ENCODE results near the gene ZNF865.
"Not testable (repeated sequence)": the region's sequence is repeated elsewhere in the genome, so short reads cannot be mapped to it uniquely, and the experiment has no call there.

Gene ZNF865

DNA sequence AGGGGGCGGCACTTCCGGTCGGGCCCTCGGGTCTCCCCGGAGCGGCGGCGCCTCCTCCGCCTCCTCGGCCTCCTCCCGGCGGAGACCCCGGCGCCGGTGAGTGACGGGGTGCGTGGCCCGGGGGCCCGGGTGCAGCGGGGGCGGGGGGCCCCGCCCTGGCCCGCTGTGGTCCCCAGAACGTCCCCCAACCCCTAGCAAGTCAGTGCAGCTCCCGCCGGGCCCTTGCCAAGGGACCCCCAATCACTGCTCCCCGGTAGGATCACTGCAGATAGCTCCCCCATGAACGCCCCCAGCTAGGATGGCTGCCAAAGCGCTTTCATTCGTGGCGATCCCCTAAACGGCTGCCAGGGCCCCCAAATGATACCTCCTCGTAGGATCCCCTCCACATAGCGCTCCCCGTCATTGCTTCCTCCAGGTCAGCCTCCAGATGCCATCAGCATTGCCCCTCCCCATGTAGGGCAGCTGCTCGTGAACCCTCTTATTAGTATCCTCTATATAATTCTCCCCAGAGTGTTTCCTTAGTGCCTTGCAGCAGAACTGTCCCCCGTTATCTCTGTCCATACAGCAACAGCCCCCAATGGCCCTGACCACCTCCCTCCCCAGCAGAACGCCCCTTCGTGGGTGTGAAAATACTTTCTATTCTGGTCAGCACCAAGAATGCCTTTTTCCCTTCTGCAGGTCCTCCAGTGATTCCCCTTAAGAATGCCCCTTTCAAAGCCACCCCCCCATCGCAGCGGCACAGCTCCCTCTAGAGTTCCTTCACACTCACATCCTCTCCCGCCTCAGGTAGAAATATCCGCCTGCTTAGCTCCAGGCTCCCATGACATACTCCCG is at the start of gene ZNF865:
ZNF865 (plus strand) TSS at position 11 of the 834 bp plus-strand sequence. CDS start 7,972 bp downstream, outside the sequence.
- peak; percentile 93 for DNase-seq

DNA sequence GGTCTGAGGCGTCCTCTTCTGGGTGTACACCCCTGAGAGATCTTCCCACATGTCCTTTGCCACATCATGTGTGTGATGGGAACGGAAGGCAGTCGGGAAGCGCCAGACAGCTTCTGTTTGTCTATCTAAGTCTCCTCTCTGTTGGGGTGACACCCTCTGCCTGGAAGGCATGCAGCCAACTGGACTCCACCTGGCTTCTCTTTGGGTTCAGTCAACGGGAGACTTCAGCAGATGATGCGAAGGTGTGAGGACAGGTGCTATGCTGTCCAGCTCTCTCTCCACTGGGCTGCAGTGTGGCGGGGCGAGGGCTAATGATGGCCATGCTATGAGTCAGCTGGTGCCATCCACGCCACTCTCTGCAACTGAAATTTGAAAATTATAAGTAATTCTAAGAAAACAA is 45.8 kb upstream of the ZNF865 start:
- DNase-seq = no peak

DNA sequence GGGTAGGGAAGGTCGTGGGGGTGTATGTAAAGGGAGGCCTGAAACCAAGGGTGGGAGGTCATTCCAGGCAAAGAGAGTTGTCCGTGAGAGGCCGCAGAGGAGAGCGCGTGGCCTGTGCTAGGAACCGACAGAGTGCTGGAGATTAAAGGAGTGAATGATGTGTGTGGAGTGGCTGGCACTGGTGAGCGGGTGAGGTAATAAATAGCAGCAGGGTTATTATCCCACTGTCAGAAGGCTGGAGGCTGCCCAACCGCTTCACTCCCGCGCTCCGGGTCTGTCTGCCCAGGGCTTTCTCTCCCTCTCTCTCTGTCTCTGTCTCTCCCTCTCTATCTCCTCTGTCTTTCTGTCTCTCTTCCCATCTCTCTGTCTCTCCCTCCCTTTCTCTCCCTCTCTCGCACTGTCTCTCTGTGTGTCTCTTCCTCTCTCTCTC is 42.2 kb upstream of the ZNF865 start:
- DNase-seq = peak; percentile 63

DNA sequence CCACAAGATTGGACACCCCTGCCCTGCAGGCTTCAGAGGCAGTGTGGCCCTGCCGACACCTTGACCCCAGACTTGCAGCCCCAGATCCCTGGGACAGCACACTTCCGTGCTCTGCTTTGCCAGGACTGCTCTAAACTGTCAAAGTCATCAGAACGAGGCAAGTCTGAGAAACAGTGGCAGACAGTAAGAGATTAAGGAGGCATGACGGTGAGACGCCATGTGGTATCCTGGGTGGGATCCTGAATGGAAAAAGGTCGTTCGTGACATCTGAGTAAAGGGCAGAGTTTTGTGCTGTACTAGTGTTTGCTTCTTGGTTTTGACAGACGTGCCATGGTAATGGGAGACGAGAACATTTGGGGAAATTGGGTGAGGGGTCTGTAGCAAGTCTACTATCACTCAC is 38.6 kb upstream of the ZNF865 start:
- DNase-seq = no peak

DNA sequence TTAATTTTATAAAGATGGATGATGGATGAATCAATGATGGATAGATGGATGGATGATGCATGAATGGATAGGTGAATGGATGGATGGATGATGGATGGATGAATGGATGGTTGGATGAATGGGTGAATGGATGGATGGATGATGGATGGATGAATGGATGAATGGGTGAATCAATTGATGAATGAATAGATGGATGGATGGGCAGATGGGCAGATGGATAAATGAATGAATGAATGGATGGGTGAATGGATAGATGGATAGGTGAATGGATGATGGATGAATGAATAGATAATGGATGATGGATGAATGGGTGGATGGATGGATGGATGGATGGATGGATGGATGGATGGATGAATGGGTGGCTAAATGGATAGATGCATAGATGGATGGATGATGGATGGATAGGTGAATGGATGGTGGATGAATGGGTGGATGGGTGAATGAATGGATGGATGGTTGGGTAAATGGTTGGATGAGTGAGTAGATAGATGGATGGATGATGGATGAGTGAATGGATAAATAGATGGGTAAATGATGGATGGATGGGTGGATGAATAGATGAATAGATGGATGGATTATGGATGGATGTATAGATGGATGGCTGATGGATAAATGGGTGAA is 37.6 kb upstream of the ZNF865 start:
- no peak for DNase-seq

DNA sequence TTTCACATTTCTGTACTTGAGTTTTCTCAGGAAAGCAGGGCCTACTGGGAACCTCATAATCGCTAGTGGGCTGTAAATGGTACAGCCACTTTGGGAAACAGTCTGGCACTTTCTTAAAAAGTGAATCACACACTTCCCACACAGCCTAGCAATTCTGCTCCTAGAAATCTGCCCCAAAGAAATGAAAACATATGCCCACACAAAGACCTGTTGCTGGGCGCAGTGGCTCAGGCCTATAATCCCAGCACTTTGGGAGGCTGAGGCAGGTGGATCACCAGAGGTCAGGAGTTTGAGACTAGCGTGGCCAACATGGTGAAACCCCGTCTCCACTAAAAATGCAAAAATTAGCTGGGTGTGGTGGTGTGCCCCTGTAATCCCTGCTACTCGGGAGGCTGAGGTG is 36.0 kb upstream of the ZNF865 start:
- DNase-seq = not testable (repeated sequence)

DNA sequence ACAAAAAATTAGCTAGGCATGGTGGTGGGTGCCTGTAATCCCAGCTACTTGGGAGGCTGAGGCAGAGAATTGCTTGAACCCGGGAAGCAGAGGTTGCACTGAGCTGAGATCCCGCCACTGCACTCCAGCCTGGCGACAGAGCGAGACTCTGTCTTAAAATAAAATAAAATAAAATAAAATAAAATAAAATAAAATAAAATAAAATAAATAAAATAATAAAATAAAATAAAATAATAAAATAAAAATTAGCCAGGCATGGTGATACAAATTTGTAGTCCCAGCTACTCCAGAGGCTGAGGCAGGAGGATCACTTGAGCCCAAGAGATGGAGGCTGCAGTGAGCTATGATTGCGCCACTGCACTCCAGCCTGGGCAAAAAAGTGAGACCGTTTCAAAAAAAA is 31.5 kb upstream of the ZNF865 start:
- DNase-seq = not testable (repeated sequence)

DNA sequence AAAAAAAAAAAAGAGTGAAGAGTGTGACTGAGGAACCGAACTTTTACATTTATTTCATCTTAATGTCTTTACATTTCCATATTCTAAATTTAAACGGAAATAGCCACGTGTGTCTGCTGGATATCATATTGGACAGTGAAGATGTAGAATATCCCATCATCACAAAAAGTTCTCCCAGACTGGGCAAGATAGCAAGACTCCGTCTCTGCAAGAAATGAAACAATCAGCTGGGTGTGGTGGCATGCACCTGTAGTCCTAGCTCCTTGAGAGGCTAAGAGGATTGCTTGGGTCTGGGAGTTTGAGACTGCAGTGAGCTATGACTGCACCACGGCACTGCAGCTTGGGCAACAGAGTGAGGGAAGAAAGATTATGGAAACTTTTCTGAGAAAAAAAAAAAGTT is 28.7 kb upstream of the ZNF865 start:
- no peak for DNase-seq

DNA sequence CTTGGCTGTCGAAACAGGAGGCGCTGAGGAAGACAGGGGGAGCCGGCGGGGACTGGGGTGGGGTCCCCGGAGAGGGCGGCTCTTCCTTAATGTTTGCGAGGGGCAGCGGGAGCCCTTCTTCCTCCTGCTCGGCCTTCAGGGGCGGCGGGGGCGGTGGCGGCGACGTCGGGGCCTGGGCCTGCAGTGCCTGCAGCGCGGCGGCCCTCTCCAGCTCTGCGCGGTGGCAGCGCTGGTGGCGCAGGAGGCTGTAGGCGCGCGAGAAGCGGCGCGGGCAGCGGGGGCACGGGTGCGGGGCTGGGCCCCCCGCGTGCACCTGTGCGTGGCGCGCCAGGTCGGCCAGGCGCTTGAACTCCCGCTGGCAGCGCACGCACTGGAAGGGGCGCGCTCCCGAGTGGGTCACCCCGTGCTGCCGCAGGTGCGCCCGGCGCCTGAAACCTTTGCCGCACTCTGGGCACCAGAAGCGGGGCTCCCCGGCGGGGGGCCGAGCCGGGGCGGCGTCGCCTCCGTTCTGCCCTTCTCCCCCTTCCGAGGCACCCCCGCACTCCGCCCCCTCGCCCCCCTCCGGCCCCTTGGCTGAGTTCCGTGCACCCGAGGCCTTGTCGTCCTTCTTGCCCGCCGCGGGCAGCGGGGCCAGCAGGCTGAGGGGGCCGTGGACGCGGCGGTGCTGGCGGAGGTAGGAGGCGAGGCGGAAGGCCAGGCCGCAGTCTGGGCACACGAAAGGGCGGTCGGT is 27.3 kb upstream of the ZNF865 start:
- DNase-seq = no peak

DNA sequence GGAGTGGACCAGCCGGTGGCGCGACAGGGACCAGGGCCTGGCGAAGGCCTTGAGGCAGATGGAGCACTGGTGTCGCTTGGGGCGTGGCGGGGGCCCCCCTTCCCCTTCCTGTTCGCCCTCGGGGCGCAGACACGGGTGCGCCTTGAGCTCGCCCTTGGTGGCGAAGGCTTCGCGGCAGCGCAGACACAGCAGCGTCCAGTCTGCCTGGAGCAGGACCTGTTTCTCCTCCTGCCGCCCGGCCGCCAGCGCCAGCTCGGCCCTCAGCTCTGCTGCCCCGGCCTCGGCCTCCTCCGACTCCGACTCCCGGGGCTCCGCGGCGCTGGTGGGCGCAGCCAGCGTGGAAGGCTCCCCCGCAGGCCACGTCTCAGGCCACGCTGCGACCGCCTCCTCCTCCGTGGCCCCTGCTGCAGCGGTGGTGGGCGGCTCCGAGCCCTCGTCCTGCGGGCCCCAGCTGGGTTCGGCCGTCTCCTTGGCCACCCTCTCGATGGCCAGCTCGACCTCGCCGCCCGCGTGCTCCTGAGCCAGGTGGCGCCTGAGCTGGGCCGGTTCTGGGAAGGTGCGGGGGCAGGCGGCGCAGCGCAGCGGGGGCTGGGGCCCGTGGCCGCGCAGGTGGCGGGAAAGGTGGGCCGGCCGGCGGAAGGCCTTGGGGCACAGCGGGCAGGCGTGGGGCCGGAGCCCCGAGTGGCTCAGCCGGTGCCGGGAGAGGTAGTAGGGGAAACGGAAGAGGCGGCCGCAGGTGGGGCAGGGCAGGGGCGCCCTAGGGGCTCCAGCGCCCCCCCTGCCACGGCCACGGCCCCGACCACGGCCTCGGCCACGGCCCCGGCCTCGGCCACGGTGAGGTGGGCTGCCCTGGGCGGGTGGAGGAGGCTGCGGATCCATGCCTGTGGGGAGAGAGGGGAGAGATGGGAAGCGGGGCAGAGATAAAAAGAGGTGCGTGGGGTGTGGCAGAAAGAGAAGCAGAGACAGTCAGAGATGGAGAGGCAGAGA is 26.4 kb upstream of the ZNF865 start:
- no peak for DNase-seq

DNA sequence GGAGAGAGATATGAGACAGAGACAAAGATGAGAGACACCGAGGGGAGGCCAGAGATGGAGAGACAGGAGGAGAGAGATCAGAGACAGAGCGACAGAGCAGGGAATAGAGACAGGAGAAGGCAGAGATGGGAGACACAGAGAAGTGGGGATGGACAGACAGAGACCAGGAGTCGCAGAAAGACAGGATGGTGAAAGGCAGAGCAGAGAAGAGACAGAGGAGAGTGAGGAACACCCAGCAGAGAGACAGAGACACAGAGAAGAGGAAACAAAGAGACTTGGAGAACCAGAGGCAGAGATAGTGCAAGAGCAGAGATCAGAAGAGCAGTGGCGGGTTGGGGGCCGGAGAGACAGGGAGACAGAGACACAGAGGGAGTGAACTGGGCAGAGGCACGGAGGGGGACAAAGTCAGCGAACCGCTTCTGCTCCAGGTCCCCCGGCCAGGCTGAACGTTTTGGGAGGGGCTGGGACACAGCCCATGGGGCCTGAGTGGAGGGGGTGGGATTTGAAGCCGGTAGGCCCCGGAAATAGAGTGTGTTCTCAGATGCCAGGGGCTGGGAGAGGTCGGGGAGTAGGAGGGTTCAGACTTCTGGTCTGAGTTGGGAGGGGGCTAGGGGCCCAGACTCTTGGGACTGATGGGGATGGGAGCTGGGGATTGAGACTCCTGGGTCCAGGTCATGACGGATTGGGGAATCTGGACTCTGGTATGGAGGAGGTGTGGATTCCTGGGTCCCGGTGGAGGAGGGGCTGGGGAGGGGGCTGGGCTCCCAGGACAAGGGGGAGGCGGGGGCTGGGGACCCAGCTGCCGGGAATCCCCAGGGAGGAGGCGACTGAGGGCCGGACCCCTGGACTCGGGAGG is 25.5 kb upstream of the ZNF865 start:
- DNase-seq = peak; percentile 59

DNA sequence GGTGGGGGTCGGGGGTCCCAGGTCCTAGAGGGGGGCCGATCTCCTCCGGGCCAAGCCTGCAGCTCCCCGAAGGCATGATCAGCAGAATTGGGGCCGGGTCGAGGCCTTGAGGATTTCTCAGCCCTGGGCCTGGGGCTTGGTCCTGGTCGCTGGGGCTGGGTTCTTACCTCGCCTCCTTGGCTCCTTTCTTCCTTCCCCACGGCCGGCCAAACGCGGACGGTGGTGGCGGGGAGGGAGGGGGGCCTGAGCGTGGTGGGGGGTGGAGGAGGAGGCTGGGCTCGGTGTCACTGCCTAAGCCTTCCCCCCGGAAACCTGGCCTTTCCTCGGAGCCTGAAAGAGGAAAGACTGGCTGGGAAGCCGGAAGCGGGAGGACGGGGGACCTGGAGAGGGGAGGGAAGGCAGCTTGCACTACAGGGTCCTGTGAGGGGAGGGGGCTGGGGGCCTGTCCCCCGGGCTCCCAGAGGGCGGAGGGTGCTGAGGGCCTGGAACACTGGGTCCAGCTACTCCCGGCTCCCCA is 24.8 kb upstream of the ZNF865 start, which contains the start of gene ZNF579:
ZNF579 (minus strand) TSS at position 221 of the 517 bp plus-strand sequence. CDS start 1,209 bp downstream, outside the sequence.
- DNase-seq = peak; percentile 95

DNA sequence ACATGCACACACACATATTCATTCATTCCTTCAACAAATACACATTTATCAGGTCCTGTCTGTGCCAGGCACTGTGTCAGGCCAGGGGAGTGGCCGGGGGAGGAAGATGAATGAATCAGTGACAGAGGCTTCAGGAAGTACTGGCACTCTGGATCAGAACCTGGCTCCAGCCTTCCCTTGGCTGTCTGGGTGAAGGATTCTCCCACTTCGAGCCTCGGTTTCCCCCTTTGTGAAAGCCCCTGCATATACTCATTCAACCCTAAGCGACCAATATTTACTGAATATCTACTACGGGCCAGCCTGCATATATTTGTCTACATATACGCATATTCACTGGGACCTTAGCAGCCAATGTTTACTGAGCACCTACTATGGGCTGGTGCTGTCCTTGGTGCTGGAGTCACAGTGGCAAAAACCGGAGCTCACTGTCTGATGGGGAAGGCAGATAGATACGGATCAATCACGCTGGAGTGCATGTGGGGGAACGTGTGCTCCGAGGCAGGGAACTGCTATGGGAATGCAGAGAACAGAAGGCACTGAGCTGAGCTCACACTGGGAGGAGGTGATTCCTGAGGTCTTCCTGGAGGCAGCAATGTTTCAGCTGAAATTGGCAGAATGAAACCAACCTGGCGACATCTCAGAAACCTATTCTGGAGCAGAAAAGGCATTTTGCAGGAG is 24.2 kb upstream of the ZNF865 start:
- DNase-seq = no peak

DNA sequence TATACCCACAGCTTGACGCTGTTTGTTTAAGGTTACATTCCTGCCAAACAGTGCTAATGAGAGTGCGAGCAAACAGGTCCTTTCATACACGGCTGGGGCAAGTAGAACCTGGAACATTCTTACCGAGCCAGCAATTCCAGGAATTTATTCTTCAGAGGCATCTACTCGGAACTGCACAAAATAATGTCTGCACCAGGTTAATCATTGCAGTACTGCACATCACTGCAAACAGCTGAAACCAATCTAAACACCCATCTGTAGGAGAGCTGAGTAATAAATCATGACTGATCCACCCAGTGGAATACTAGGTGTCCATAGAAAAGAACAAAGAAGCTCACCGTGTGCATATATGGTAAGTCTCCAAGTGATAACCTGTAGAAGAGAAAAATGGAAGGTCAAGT is 23.6 kb upstream of the ZNF865 start:
- DNase-seq = no peak

DNA sequence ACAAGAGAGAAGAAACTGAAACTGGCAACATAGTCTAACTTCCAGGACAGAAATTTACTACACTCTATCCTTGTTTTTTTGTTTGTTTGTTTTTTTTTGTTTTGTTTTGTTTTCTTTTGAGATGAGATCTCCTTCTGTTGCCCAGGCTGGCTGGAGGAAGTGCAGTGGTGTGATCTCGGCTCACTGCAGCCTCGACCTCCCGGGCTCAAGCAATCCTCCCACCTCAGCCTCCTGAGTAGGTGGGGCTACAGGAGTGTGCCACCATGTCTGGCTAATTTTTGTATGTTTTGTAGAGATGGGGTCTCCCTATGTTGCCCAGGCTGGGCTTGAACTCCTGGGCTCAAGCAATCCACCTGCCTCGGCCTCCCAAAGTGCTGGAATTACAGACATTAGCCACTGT is 23.2 kb upstream of the ZNF865 start:
- not testable (repeated sequence) for DNase-seq

DNA sequence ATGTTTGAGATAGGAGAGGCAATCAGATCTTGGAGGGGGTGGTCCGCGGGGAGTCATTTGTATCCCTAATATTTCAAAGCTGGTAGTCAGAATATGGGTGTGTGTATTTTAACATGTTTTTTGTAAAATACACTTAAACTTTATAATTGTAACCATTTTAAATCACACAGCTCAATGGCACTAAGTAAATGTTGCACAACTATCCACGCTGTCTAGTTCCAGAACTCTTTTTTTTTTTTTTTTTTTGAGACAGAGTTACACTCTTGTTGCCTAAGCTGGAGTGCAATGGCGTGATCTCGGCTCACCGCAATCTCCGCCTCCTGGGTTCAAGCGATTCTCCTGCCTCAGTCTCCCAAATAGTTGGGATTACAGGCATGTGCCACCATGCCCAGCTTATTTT is 21.6 kb upstream of the ZNF865 start:
- not testable (repeated sequence) for DNase-seq

DNA sequence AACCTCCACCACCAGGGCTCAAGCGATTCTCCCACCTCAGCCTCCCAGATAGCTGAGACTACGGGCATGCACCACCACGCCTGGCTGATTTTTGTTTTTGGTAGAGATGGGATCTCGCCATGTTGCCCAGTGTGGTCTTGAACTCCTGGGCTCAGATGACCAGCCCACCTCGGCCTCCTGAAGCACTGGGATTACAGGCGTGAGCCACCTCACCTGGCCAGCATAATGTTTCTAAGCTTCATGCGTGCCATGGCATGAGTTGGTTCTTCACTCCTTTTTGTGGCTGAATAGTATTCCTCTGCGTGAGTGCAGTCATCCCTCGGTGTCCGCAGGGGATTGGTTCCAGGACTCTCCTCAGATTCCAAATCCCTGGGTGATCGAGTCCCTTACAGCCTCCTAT is 20.6 kb upstream of the ZNF865 start:
- DNase-seq = no peak

DNA sequence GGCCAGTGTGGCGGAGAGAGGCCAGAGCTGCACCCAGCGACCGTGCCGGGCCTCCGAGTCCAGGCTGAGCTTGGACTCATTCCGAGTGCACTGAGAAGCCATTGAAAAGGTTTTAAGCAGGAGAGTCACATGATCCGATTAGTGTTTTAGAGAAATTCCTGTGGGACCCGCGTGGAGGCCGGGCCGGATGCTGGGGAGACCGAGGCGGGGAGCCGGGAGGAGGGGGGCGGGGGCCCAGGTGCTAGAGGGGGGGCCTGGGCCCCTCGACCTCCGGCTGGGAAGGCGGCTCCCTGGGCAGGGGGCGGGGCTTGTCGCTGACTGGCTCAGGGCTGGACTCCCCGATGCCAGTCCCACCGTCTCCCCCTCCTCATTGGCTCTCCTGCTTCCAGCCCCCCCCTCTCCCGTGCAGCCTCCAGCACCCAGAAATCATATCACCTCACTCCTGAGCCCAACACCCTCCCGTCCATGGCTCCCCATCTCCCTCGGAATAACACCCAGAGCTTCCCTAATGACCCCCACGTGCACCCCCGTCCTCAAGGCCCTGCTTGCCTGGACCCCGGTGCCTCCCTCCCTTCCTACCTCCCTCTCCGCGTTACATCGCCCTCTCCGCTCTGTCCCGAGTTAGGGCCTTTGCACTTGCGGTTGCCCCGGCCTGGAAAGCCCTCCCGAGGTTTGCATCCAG is 19.6 kb upstream of the ZNF865 start:
- DNase-seq = peak; percentile 98

DNA sequence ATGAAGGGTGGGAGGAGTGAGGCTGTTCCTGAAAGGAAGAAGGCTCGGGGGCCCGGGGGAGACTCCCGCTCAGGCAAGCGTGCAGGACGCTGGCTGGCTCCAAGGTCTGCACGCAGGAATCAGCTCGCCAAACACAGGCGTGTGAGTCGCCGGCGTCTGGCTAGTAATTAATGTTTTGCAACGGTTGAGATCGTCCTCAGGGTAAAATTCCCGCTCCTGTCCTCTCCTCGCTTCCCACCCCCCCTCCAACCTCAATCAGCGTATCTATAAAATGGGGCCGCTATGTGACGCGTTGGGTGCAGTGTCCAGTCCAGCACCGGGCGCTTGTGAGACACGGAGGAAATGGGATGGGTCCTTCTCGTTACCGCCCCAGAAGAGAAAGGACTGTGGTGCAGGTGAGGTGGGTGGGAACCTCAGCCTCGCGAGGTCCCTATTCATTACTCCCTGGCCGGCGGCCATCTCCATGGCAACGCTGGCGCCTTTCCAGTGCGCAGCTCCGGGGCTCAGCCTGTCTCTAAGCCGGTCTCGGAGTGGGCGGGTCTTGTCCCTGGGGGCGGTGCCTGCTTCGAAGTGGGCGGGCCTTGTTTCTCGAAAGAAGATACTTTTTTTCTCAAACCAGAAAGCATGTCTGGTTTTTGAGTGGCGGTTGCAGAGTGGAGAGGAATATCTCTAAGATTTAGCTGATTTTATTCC is 18.3 kb upstream of the ZNF865 start:
- DNase-seq = peak; percentile 98

All from NCI-H82 (cell line).